Measurements from ENCODE around the gene FNDC11.
"Not testable (repeated sequence)": the region's sequence is repeated elsewhere in the genome, so short reads cannot be mapped to it uniquely, and the experiment has no call there.

Gene FNDC11, protein sequence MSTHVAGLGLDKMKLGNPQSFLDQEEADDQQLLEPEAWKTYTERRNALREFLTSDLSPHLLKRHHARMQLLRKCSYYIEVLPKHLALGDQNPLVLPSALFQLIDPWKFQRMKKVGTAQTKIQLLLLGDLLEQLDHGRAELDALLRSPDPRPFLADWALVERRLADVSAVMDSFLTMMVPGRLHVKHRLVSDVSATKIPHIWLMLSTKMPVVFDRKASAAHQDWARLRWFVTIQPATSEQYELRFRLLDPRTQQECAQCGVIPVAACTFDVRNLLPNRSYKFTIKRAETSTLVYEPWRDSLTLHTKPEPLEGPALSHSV

DNA sequence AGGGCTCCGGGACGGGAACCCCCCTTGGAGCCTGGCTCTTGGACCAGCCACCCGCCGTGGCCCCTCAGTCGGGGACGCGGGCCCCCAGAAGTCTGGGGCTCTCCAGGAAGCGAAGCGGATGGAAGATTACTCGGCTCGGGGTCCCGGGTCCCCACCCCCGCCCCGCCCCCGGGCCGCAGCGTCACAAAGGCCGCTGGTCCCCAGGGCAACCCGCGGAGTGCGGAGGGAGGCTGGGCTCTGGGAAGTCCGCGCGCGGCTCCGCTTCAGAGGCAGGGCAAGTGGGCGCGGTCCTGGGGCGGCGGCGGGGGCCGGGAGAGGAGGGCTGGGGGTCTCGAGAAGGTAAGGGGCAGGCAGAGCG is at the start of gene FNDC11:
FNDC11 (plus strand) TSS at position 227 of the 358 bp plus-strand sequence. CDS start 1,505 bp downstream, outside the sequence.
- DNase-seq (ENCODE audit: low spot score), result peak; percentile 80

DNA sequence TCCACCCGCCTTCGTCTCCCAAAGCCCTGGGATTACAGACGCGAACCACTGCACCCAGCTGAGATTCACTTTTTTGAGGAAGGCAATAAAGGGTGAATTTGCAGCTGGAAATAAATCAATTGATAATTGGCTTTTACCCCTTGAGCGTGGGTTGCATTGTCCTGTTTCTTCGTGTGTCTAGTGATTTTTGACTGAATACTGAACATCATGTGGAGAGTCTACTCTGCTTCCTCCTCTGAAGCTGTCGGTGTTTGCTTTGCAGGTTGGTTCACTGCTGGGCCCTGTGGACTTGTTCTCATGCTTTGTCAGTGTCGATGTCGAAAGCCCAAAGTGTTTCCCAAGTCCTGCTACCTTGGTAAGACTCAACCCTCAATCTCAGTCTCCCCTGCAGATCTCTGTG is 49.3 kb upstream of the FNDC11 start:
- DNase-seq (ENCODE audit: low spot score), result no peak

DNA sequence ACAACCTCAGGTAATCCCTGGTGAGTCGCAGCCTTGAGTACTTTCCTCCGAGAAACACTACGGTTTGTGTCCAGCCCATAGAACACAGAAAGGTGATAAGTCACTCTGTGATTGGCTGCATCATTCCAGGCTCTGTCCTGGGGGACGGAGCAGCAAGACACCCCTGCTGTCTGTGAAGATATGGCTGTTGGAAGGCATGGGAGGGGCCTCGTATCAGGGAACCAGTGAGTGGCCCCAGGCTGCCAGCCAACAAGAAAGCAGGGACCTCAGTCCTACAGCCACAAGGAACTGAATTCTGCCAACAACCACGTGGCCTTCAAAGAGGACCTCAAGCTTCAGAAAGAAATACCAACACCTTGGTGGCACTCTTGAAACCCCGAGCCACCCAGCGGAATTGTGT is 48.7 kb upstream of the FNDC11 start:
- no peak for DNase-seq (ENCODE audit: low spot score)

DNA sequence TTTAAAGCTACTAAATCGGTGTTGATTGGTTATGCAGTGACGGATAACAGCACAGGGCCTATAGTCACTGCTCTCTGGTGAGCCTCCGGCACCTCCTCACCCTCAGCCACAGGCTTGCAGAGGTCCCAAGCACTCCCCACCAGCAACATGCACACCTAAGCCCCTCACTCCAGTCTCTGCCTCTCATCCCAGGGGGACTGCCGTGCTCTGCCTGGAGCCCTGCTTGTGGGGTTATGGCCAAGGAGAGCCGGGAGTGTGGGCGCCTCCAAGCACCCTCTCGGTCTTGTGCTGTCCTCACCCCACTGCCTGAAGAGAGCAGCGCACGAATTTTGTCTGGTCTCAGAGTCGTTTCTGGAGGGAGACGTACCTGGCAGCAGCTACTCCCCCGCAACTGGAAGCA is 48.2 kb upstream of the FNDC11 start:
- no peak for DNase-seq (ENCODE audit: low spot score)

DNA sequence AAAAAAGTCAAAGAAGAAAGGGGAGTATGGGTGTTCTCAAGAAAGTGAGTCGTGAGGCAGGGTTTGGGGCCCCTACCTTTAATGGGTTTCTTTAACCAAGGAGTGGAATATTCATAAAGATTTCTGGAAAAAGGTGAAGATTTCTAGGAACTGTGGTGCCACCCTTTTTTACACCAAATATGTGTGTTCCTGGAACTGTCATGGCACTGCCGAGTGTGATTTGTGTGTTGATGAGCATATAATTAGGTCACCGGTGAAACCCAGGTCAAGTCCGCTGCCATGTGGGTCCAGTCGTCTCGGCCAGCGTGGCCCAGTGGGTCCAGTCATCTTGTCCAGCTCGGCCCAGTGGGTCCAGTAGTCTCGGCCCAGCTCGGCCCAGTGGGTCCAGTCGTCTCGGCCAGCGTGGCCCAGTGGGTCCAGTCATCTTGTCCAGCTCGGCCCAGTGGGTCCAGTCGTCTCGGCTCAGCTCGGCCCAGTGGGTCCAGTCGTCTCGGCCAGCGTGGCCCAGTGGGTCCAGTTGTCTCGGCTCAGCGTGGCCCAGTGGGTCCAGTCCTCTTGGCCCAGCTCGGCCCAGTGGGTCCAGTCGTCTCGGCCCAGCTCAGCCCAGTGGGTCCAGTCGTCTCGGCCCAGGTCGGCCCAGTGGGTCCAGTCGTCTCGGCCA is 46.7 kb upstream of the FNDC11 start:
- DNase-seq (ENCODE audit: low spot score), result no peak

DNA sequence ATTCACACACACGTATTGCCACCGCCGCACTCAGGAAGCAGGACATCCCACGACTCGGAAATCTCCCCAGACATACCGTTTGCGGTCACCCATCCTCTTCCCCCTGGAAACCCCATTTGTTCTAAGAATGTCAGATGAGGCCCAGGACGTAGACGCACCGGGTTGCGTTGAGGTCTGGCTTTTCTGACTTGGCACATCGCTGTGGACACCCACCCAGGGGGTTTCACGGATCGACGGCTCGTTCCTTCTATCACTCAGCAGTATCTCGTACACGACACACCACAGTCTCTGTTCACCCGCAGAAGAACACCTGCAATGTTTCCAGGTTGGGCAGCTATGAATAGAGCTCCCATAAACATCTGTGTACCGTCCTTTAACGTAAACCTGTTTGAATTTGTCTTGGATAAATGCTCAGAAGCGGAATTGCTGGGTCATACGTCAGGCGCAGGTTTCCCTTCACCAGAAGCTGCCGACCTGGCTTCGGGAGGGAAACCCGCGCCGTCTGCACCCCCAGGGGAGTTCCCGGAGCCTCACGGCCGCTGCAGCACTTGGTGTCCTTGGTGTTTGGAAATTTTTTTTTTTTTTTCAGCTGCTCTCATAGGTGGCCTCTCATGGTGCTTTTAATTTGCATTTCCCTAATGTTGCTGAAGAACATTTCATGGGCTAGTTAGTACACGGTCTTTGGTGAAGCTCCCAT is 45.7 kb upstream of the FNDC11 start:
- DNase-seq (ENCODE audit: low spot score), result no peak

DNA sequence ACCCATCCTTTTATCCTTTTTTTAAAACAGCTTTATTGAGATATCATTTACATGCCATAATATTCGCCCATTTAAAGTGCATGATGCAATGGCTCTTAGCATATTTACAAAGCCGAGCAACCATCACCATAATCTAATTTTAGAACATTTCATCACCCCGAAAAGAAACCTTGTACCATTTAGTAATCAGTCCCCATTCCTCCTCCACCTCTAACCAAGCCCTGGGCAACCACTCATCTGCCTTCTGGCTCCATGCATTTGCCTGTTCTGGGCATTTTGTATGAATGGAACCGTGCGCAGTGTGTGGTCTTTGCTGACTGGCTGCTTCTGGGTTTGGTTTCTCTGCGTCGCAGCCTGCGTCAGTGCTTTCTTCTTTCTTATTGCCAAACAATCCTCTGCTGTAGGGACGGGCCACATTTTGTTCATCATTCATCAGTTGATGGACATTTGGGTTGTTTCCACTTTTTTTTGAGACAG is 44.8 kb upstream of the FNDC11 start:
- no peak for DNase-seq (ENCODE audit: low spot score)

DNA sequence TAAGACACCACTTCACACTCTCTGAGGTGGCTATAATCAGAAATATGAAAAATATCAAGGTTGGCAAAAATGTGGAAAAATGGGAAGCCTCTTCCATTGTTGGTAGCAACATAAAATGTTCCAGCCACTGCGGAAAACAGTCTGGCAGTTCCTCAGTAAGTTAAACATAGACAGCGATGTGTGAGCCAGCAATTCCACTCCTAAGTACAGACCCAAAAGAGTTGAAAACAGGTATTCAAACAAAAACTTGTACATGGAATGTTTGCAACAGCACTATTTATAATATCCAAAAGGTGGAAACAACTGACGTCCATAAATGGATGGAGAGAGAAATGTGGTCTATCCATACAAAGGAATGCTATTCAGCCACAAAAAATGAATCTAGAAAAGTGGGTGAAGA is 40.8 kb upstream of the FNDC11 start:
- no peak for DNase-seq (ENCODE audit: low spot score)

DNA sequence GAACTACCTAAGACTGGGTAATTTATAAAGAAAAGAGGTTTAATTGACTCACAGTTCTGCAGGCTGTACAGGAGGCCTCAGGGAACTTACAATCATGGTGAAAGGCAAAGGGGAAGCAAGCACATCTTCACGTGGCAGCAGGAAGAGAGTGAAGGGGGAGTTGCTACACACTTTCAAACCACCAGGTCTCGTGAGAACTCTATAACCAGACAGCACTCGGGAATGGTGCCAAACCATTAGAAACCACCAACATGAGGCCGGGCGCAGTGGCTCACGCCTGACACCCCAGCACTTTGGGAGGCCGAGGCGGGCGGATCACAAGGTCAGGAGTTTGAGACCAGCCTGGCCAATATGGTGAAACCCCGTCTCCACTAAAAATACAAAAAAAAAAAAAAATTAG is 39.4 kb upstream of the FNDC11 start:
- DNase-seq (ENCODE audit: low spot score), result not testable (repeated sequence)

DNA sequence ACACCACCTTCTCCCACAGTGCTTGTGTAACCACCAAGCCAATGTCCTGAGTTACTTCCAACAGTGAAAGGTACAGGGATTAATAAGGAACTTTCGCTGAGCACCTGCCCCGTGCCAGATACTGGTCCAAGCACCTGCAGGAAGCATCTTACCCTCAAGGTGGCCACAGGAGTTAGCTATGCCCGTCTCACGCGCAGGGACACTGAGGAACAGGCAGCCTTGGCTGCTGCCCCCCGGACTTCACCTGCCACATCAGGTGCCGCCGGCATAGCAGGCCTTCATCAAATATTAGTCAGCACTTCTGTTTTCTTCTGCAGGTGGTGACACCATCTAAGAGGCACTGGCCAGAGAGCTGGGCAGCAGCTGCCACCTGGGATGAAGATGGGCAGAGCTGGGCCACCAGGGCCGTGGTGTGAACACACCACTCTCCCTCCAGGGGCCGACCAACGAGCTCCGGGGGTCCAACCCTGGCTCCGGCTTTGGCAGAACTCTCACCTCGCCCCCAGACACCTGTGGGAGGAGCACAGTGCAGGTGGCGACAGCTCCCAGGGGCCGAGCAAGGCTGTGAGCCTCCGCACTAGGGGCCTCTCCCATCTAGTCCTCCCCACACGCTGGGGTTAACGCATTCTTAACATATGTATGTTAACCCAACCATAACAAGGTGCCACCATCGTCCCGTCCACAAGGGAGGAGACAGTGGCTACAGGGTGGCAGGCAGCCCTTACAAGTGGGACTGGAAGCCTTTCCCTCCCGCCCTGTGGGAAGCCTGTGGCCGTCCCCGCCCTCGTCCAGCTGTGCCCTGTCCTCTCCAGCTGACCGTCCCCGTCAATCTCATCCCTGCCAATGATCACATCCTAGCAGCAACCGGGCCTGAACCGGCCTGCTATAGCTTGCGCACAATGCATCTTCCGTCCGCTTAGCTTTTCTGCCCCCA is 36.3 kb upstream of the FNDC11 start:
- DNase-seq (ENCODE audit: low spot score), result peak; percentile 5

DNA sequence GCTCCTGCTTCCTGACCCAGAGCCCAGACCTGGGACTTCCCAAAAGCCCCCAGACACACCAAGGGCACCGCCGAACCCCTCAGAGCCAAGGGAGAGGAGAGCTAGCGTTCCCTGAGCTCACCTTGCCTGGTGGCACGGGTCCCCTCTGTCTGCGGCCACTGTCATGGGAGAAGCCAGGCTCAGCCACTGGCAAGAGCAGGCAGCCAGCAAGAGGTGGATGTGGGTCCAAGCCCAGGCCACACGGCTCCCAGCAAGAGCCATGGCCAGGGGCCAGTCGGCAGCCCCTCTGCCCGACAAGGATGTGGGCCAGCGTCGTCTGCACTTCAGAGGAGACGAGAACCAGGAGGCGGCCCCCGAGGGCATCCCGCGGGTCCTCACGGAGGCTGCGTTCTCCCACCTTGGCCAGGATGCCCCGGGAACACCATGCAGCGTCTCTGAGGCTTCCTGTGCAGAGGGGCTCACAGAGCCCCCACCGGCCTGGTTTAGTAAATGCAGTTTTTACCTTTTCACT is 35.6 kb upstream of the FNDC11 start:
- peak; percentile 62 for DNase-seq (ENCODE audit: low spot score)

DNA sequence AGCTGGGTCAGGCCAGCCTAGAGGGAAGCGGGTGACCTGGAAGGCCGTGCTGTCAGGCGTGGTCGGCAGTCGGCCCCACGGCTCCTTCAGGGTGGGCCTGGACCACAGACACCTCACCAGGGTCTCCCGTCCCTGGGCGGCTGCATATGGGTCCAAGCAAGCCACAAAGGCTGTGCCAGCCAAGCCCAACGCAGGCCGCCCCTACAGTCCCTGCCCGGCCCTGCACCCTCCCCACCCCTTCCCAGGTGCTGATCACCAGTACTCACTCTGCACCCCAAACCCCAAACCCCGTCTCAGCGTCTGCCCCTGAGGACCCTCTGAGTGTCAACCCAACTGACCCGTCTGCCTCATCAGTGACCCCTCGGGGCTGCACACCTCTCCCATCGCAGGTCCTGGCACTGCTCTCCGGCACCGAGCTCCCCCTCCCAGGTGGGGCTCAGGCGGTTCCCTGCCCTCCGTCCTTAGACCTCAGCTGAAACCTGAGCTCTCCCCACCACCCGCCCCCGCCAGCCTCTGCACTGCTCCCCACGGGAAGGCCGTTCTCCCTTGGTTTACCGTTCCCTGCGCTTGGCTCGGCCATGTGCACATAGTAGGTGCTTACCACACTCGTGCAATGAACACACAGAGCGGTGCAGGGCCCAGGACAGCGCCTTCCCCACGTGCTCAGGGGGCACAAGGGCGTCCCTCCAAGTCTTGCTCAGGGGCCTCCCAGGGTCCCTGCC is 34.9 kb upstream of the FNDC11 start:
- peak; percentile 37 for DNase-seq (ENCODE audit: low spot score)

DNA sequence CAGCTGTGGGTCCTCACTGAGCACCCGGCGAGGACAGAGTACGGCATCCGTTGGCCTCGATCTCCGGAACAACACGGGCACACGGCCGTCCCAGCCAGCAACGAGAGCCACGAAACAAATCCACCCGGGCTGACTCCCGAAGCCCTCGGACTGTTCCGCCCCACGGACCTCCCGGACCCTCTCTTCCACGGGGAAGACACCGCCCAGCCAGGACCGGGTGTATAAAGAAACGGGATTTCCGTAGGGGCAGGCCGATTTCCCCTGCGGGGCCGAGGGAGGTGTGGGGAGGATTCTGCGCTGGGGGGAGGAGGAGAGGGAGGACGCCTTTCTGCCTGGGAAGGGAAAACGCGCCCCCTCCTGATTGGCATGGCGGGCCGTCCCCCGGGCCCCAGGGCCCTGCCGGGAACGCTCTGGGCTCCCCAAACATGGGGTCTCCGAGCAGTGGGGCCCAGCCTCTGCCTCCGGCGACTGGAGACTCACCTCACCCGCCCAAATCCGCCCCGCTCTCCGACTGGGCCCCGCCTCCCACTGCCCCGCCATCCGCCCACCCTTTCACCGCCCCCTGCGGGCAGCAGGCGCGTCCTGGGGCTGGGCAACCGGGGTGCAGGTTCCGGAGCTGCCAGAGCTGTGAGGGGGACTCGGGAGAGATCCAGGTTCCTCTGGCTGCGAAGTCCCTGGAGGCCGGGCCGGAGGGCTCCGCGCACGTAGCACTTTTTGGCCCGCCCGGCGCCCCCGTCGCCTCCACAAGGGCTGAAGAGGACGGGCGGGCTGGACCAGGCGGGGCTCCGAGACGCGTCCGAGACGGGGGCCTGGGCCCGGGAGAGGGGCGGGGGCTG is 34.1 kb upstream of the FNDC11 start:
- DNase-seq (ENCODE audit: low spot score), result peak; percentile 84

DNA sequence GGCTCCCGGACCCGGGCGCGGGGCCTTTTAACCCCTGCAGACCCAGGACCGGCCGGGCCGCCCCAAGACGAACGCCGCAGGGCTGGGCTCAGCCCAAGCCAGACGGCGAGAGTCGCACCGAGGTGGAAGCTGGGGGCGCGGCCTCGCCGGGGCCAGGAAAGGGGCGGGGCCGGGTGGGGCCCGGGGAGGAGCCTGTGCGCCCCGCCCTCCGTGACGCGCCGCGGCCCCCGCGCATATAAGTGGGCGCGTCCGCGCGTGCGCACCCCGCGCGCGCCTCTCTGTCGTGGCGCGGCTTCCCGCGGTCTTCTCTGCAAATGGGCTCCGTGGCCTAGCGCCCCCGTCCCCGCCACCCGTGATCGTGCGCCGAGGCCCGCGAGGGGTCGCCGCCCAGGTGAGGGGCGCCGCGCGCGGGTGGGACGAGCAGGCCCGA is 33.4 kb upstream of the FNDC11 start, which contains the start of gene PPDPF:
PPDPF (plus strand) TSS at position 262 of the 430 bp plus-strand sequence. CDS start 544 bp downstream, outside the sequence.
- DNase-seq (ENCODE audit: low spot score), result peak; percentile 98

DNA sequence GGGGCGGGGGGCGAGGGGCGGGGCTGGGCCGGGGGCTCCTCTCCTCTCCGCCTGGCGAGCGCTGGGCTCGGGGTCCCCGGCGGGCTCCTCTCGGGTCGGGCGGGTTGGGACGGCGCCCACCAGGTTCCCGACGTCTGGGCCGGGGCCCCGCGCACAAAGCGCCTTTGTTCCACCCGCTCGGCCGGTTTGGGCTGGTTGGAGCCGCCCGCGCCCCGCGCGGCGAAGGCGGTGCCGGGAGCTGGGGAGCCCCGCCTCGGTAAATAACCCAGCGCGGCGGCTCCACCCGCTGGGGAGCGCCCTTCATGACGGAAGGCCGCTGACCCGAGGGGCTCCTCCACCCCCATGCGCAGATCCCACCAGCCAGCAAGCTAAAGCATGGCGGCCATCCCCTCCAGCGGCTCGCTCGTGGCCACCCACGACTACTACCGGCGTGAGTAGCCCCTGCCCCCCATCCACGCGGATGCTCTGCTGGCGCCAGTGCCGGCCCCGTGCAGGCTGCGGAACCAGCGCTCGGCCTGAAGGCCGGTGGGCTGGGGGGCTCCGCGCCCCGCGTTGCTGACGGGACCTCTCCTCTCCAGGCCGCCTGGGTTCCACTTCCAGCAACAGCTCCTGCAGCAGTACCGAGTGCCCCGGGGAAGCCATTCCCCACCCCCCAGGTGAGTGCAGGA is 32.9 kb upstream of the FNDC11 start:
- DNase-seq (ENCODE audit: low spot score), result peak; percentile 87

DNA sequence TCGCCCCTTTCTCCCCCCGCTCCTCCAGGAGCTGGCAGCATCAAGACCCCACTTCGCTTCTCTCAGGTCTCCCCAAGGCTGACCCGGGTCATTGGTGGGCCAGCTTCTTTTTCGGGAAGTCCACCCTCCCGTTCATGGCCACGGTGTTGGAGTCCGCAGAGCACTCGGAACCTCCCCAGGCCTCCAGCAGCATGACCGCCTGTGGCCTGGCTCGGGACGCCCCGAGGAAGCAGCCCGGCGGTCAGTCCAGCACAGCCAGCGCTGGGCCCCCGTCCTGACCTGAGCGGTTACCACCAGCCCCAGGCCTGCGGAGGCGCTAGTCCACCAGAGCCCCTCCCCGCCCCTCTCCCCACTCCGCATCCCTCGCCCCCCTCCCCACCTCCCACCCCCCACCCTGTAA is 32.4 kb upstream of the FNDC11 start:
- DNase-seq (ENCODE audit: low spot score), result peak; percentile 72

DNA sequence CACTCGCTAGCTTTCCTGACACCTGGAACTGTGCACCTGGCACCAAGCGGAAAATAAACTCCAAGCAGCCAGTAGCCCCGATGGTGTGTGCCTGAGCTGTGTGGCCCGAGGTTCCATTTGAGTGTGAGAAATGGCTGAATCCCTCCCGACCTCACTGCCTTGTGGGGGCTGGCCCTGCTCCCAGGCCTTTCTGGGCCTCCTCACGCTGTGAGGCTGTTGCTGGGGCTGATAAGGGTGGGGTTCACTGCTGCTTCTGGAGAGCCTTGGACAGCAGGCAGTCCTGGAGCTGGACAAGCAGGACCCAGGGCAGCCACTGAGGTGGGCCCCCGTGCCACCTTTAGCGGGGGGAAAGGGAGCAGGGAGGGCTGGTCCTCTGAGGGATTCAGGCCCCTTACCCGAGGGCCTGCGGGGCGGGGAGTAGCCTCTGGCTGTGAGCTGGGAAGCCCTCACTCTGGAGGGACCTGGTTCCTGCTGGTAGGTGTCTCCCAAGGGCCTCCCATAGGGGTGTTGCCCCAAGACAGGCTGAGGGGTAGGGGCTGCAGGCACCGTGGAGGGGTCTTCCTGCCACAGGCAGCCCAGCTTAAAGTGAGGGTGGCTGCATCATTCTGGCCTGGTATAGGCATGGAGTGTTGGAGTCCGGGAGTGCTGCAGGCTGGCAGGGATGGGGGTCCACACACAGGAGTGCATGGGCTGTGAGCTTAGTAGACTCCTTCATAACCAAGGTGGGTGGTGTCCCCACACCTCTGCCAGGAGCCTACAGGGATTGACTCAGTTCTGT is 31.7 kb upstream of the FNDC11 start:
- DNase-seq (ENCODE audit: low spot score), result no peak

DNA sequence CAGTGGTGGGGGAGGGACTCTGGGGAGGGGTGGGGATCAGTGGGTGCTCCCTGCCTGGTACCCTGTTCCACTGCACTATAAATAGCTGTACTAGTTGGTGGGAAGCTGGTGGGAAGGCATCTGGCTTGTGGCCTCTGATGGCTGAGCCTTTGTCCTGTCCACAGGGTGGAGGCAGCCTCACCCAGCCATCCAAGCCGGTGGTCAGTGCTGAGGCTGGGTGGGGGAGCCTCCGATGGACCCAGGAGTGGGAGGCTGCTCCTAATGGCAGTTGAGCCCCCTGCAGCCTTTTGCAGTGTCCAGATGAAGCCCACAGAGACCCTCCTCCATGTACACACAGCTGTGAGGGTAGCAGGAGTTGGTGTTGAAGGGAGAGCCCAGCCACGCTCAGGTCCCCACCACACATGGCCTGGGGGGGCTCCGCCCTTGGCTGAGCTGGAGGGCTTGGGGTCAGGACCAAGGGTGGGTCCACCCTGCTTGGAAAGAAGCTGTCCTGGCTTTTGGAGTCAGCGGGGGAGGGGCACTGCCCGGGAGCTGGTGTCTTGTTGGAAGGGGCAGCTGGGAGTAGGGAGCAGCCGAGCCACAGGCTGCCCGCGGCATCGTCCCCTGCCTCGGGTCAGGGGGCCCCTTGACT is 30.9 kb upstream of the FNDC11 start:
- no peak for DNase-seq (ENCODE audit: low spot score)
